GM23248 (cell line): Measurements from ENCODE around the gene SLC15A1.
"Not testable (repeated sequence)": the region's sequence is repeated elsewhere in the genome, so short reads cannot be mapped to it uniquely, and the experiment has no call there.

Experiments used
- EZH2 ChIP-seq: fragments of 200-600 bp; sonication (generic); IDR thresholded peaks from 2 replicates; pipeline ENCODE4 v1.6.1; 2018; ENCODE audit warnings: antibody characterized with exemption, mild to moderate bottlenecking; ENCODE audit not compliant: insufficient read depth, poor library complexity, severe bottlenecking
- EZH2phosphoT487 ChIP-seq: fragments of 200-600 bp; sonication (generic); IDR thresholded peaks from 2 replicates; pipeline ENCODE4 v1.6.1; 2018; ENCODE audit warnings: antibody characterized with exemption, moderate library complexity, mild to moderate bottlenecking, low read depth; ENCODE audit not compliant: insufficient read depth

- not testable (repeated sequence) for TF ChIP-seq EZH2, EZH2phosphoT487
Measured at GRCh38 chr13:98638352-98638751, 114.1 kb downstream of the SLC15A1 start.
